Esophagus squamous epithelium (tissue), 5 donors: ENCODE measurements around the gene LBX2. TPM values are rescaled to one million over a fixed set of nuclear protein-coding genes. Genes with fewer than 3 reads are reported as not detected.

Source experiments
- DNase-seq: peaks from one replicate; lab custom pipeline; 2025; lab: John Stamatoyannopoulos, UW
- H3K27ac ChIP-seq, 4 donors: fragments of 200-600 bp; sonication (generic); one replicate each; pipeline ENCODE4 v1.5.1; 2016 to 2019; ENCODE audit warnings: mild to moderate bottlenecking in 1 of 4
- H3K27me3 ChIP-seq, 4 donors: fragments of 200-600 bp; sonication (generic); 1 replicate in 3 of 4; 2 replicates in 1 of 4; pipeline versions ENCODE4 v1.5.1 to v1.6.0; 2017 to 2021; ENCODE audit warnings: antibody characterized with exemption in 1 of 4
- H3K36me3 ChIP-seq, 3 donors: fragments of 200-600 bp; sonication (generic); one replicate each; pipeline ENCODE4 v1.5.1; 2016 to 2019
- H3K4me1 ChIP-seq, 3 donors: fragments of 200-600 bp; sonication (generic); one replicate each; pipeline ENCODE4 v1.5.1; 2017 to 2019
- H3K4me3 ChIP-seq, 4 donors: fragments of 200-600 bp; sonication (generic); 1 replicate in 3 of 4; 2 replicates in 1 of 4; pipeline ENCODE4 v1.5.1; 2016 to 2019; ENCODE audit warnings: mild to moderate bottlenecking in 2 of 4, moderate library complexity in 1 of 4
- H3K9me3 ChIP-seq, 3 donors: fragments of 200-600 bp; sonication (generic); one replicate each; pipeline ENCODE4 v1.5.1; 2016 to 2019
- CTCF ChIP-seq, 6 experiments: fragments of 450-650 bp in 4 of 6; fragments of 200-600 bp in 2 of 6; sonication (generic) in 2 of 6; IDR thresholded peaks; one replicate each; pipeline ENCODE4 v1.5.1; 2016 to 2019; ENCODE audit warnings: antibody characterized with exemption in 6 of 6, mild to moderate bottlenecking in 4 of 6, moderate library complexity in 4 of 6
- POLR2A ChIP-seq, 4 donors: fragments of 450-650 bp; IDR thresholded peaks; one replicate each; pipeline ENCODE4 v1.6.1; 2017; ENCODE audit warnings: antibody characterized with exemption in 4 of 4, mild to moderate bottlenecking in 4 of 4, moderate library complexity in 3 of 4
- WGBS, 2 donors: methylation state at CpG; one replicate each; pipeline ENCODE4 v1.1.5; 2018; 5-methylcytosine and 5-hydroxymethylcytosine counted together
- intact Hi-C: fragments of 100-400 bp; cut with DNase I; formaldehyde crosslinking; loops from one replicate; pipeline ENCODE4 v1.15.0; 2022
- total RNA-seq, 4 donors: library from RNA; depleted of rRNA; stranded (reverse); fragments of >200 nt; gene quantifications; one replicate each; pipeline ENCODE4 v1.1.0, GENCODE V29; 2016
- donor health status: DM: yes; HTN: yes; CAD: no.

LBX2 gene
- total RNA-seq, 4 donors from 2014 or later: 0.38 to 0.57 TPM; not detected in 2

- DNase-seq: no peak
- no peaks in the 10 kb centered on the region for H3K9me3 ChIP-seq
- no peak for TF ChIP-seq POLR2A (IDR thresholded peaks at IDR 0.05)
- TF ChIP-seq CTCF (IDR thresholded peaks at IDR 0.05): no peak
- H3K27ac ChIP-seq: peak overlapping the region; percentile 88 to 97 (median 90)
- H3K4me1 ChIP-seq: peaks cover 21 to 48% (median 24%) of the 10 kb centered on the region in 3 donors
- no peaks in the 10 kb centered on the region for H3K27me3 ChIP-seq
- H3K36me3 ChIP-seq: peaks cover 0 to 62% (median 3%) of the 10 kb centered on the region in 3 donors
- 4% methylated on average over 31 of the region's 80 CpGs; no CpG with 5 or more reads in 1 of the 2 donors for WGBS, 2 donors
- intact Hi-C loops: loop anchor here (5.0 to 10.0 kb wide), 2 partner anchors 45 to 103 kb away; partner anchors contain the start of genes AUP1, DQX1 and HTRA2
- peak overlapping the region; percentile 68 to 96 (median 84) for H3K4me3 ChIP-seq
Measured at GRCh38 chr2:74481961-74482800, 17.2 kb downstream of the LBX2 start.

GRCh38 chr2:74481431-74481830 is 18.0 kb downstream of the LBX2 start:
- Histone ChIP-seq H3K9me3 (no peaks in the 10 kb centered on the region), H3K36me3 (peaks cover 0 to 58% (median 3%) of the 10 kb centered on the region in 3 donors), H3K4me1 (peaks cover 21 to 48% (median 24%) of the 10 kb centered on the region in 3 donors), H3K27ac (peak overlapping the region in 3 of 4 donors; percentile 88 to 97 (median 93)), H3K27me3 (no peaks in the 10 kb centered on the region), H3K4me3 (peak overlapping the region; percentile 68 to 96 (median 84))
- TF ChIP-seq POLR2A (IDR thresholded peaks at IDR 0.05) (no peak), CTCF (IDR thresholded peaks at IDR 0.05) (no peak)
- no peak for DNase-seq
- 83% methylated on average over 1 of the region's 3 CpGs; no CpG with 5 or more reads in 1 of the 2 donors for WGBS, 2 donors
- intact Hi-C loops: loop anchor here (5.0 to 10.0 kb wide), 2 partner anchors 46 to 103 kb away; partner anchors contain the start of genes AUP1, DQX1 and HTRA2

GRCh38 chr2:74474899-74475298 is 24.5 kb downstream of the LBX2 start:
- no peak for TF ChIP-seq POLR2A (IDR thresholded peaks at IDR 0.05)
- peak in 2 of 6 experiments; percentile 5 to 13 for TF ChIP-seq CTCF (IDR thresholded peaks at IDR 0.05)
- no peak for DNase-seq
- WGBS, 2 donors: 92 to 98% methylated on average over 2 to 3 of the region's 5 CpGs
- Histone ChIP-seq H3K36me3 (peaks cover 10 to 54% (median 11%) of the 10 kb centered on the region in 3 donors), H3K9me3 (no peaks in the 10 kb centered on the region), H3K27me3 (no peaks in the 10 kb centered on the region), H3K4me1 (peaks cover 6 to 36% (median 19%) of the 10 kb centered on the region in 3 donors), H3K27ac (no peak overlapping the region), H3K4me3 (no peak overlapping the region)
- intact Hi-C loops: no loop called here

- no peak for TF ChIP-seq POLR2A (IDR thresholded peaks at IDR 0.05)
- Histone ChIP-seq H3K27me3 (no peaks in the 10 kb centered on the region), H3K4me1 (peaks cover 6 to 33% (median 19%) of the 10 kb centered on the region in 3 donors), H3K36me3 (peaks cover 10 to 50% (median 11%) of the 10 kb centered on the region in 3 donors), H3K27ac (no peak overlapping the region), H3K4me3 (no peak overlapping the region), H3K9me3 (no peaks in the 10 kb centered on the region)
- intact Hi-C loops: no loop called here
- no peak for DNase-seq
- 77% methylated on average over 5 of the region's 6 CpGs; no CpG with 5 or more reads in 1 of the 2 donors for WGBS, 2 donors
Measured at GRCh38 chr2:74474481-74474880, 24.9 kb downstream of the LBX2 start.

- peaks cover 6 to 27% (median 19%) of the 10 kb centered on the region in 3 donors for H3K4me1 ChIP-seq
- 3 to 14% methylated on average over 7 of the region's 7 CpGs for WGBS, 2 donors
- TF ChIP-seq CTCF (IDR thresholded peaks at IDR 0.05): no peak
- no peak for TF ChIP-seq POLR2A (IDR thresholded peaks at IDR 0.05)
- peak overlapping the region; percentile 88 to 92 (median 91) for H3K27ac ChIP-seq
- H3K4me3 ChIP-seq: peak overlapping the region; percentile 51 to 86 (median 68)
- H3K27me3 ChIP-seq: no peaks in the 10 kb centered on the region
- DNase-seq: no peak
- intact Hi-C loops: no loop called here
- no peaks in the 10 kb centered on the region for H3K9me3 ChIP-seq
- peaks cover 9 to 35% (median 10%) of the 10 kb centered on the region in 3 donors for H3K36me3 ChIP-seq
Measured at GRCh38 chr2:74472945-74473258, 26.5 kb downstream of the LBX2 start.
